H1 (cell line): ENCODE results near the gene DPF3. TPM values are rescaled to one million over a fixed set of nuclear protein-coding genes. Genes with fewer than 3 reads are reported as not detected.

Experiments
- CTCF ChIA-PET: fragments of 300-600 bp; sonication (Branson Sonifier 250); formaldehyde crosslinking; loops from one replicate; lab custom pipeline; 2021; ENCODE audit not compliant: partially characterized antibody; lab: Charles Lee
- POLR2A ChIA-PET: fragments of 300-600 bp; sonication (Branson Sonifier 250); formaldehyde crosslinking; loops from one replicate; lab custom pipeline; 2021; ENCODE audit warnings: inconsistent platforms; ENCODE audit not compliant: partially characterized antibody; lab: Charles Lee
- DNase-seq, 2 experiments: peaks; one replicate each; pipeline versions ENCODE4 v3.0.0 to v3.0.0-alpha.2; 2010 to 2022; ENCODE audit warnings: low spot score in 2 of 2, low read depth in 1 of 2, mixed read lengths in 1 of 2
- FAIRE-seq: peaks from 2 replicates; lab custom pipeline; 2011; peaks lifted over from hg19 to GRCh38; lab: Jason Lieb, UNC
- H2AFZ ChIP-seq: 2 replicates; pipeline ENCODE4 v1.8.1; 2012; ENCODE audit warnings: low read length, inconsistent platforms
- H2AK5ac ChIP-seq: 2 replicates; pipeline ENCODE4 v1.6.1; 2013; ENCODE audit warnings: low read depth, low read length
- H2BK120ac ChIP-seq: replicated peaks from 2 replicates; pipeline ENCODE3; 2013; ENCODE audit warnings: low read depth, low read length, inconsistent platforms
- H2BK12ac ChIP-seq: 2 replicates; pipeline ENCODE4 v1.6.1; 2013; ENCODE audit warnings: low read depth, low read length
- H2BK15ac ChIP-seq: 2 replicates; pipeline ENCODE4 v1.6.1; 2013; ENCODE audit warnings: low read length
- H2BK20ac ChIP-seq: 2 replicates; pipeline ENCODE4 v1.6.1; 2013; ENCODE audit warnings: low read length
- H2BK5ac ChIP-seq: 2 replicates; pipeline ENCODE4 v1.6.1; 2013; ENCODE audit warnings: low read depth, low read length
- H3K14ac ChIP-seq: 2 replicates; pipeline ENCODE4 v1.6.1; 2013; ENCODE audit warnings: inconsistent platforms; ENCODE audit not compliant: insufficient read length
- H3K18ac ChIP-seq: 2 replicates; pipeline ENCODE4 v1.6.1; 2013; ENCODE audit warnings: low read length; ENCODE audit errors: extremely low read depth
- H3K23ac ChIP-seq: 2 replicates; pipeline ENCODE4 v1.6.1; 2013; ENCODE audit warnings: inconsistent platforms; ENCODE audit not compliant: insufficient read length
- H3K23me2 ChIP-seq: 2 replicates; pipeline ENCODE4 v1.6.1; 2013; ENCODE audit warnings: low read depth, low read length
- H3K27ac ChIP-seq: 2 replicates; pipeline ENCODE4 v1.6.1; 2011; ENCODE audit warnings: low read depth, low read length, inconsistent platforms
- H3K27me3 ChIP-seq, 4 experiments: replicated peaks in 1 of 4; 1 replicate in 1 of 4; 2 replicates in 3 of 4; pipeline versions ENCODE4 v1.6.1 to v1.8.1; 2011 to 2013; ENCODE audit warnings: low read length in 3 of 4, mild to moderate bottlenecking in 3 of 4, inconsistent platforms in 2 of 4, mixed read lengths in 2 of 4, moderate library complexity in 1 of 4; ENCODE audit not compliant: control insufficient read depth in 3 of 4, insufficient read depth in 3 of 4; ENCODE audit errors: extremely low read depth in 1 of 4
- H3K36me3 ChIP-seq, 4 experiments: 2 replicates each; pipeline versions ENCODE4 v1.6.1 to v1.8.1; 2011 to 2013; ENCODE audit warnings: mild to moderate bottlenecking in 4 of 4, low read length in 3 of 4, moderate library complexity in 2 of 4, control low read depth in 1 of 4, inconsistent platforms in 1 of 4; ENCODE audit not compliant: insufficient read depth in 4 of 4, control insufficient read depth in 2 of 4
- H3K4ac ChIP-seq: replicated peaks from 2 replicates; pipeline ENCODE3; 2013; ENCODE audit warnings: low read length, low read depth, mixed read lengths, inconsistent platforms; ENCODE audit not compliant: insufficient read length
- H3K4me1 ChIP-seq, 4 experiments: replicated peaks in 1 of 4; 1 replicate in 1 of 4; 2 replicates in 3 of 4; pipeline versions ENCODE4 v1.6.1 to v1.8.1; 2011 to 2013; ENCODE audit warnings: low read length in 3 of 4, inconsistent platforms in 2 of 4, mixed read lengths in 1 of 4; ENCODE audit not compliant: insufficient read depth in 4 of 4, control insufficient read depth in 3 of 4
- H3K4me2 ChIP-seq, 2 experiments: 2 replicates each; pipeline versions ENCODE4 v1.6.1 to v1.8.1; 2011 to 2013; ENCODE audit warnings: low read depth in 2 of 2, low read length in 2 of 2, control low read depth in 1 of 2, inconsistent platforms in 1 of 2, mild to moderate bottlenecking in 1 of 2; ENCODE audit not compliant: insufficient read depth in 1 of 2
- H3K4me3 ChIP-seq, 4 experiments: fragments of 200-600, 300-600 bp in 1 of 4; sonication (generic), shearing (Covaris generic), sonication (Bioruptor Twin) in 1 of 4; 2 replicates each; pipeline versions ENCODE4 v1.5.1 to v1.8.1; 2011 to 2016; ENCODE audit warnings: low read length in 4 of 4, low read depth in 3 of 4, control low read depth in 2 of 4, inconsistent platforms in 2 of 4, mild to moderate bottlenecking in 2 of 4, mixed read lengths in 1 of 4, moderate library complexity in 1 of 4; ENCODE audit not compliant: insufficient read depth in 2 of 4; ENCODE audit errors: extremely low read depth in 1 of 4
- H3K56ac ChIP-seq: replicated peaks from 2 replicates; pipeline ENCODE3; 2013; ENCODE audit warnings: low read depth, mild to moderate bottlenecking, mixed read lengths, low read length, inconsistent platforms; ENCODE audit not compliant: insufficient read length
- H3K79me1 ChIP-seq: 2 replicates; pipeline ENCODE4 v1.6.1; 2013; ENCODE audit warnings: low read depth, low read length, control low read depth
- H3K79me2 ChIP-seq, 2 experiments: 2 replicates each; pipeline versions ENCODE4 v1.6.1 to v1.8.1; 2012 to 2013; ENCODE audit warnings: low read length in 2 of 2, mild to moderate bottlenecking in 2 of 2, inconsistent platforms in 1 of 2; ENCODE audit not compliant: insufficient read depth in 2 of 2, control insufficient read depth in 1 of 2
- H3K9ac ChIP-seq, 4 experiments: replicated peaks in 1 of 4; 1 replicate in 1 of 4; 2 replicates in 3 of 4; pipeline versions ENCODE4 v1.6.1 to v1.8.1; 2011 to 2013; ENCODE audit warnings: low read depth in 3 of 4, low read length in 3 of 4, control low read depth in 2 of 4, mild to moderate bottlenecking in 2 of 4, moderate library complexity in 2 of 4, inconsistent platforms in 1 of 4; ENCODE audit errors: extremely low read depth in 1 of 4
- H3K9me3 ChIP-seq, 2 experiments: 2 replicates each; pipeline versions ENCODE4 v1.6.1 to v1.8.1; 2012 to 2013; ENCODE audit warnings: mild to moderate bottlenecking in 2 of 2, moderate library complexity in 2 of 2, control low read depth in 1 of 2, inconsistent platforms in 1 of 2, low read depth in 1 of 2, low read length in 1 of 2, mixed read lengths in 1 of 2; ENCODE audit not compliant: insufficient read depth in 2 of 2
- H4K20me1 ChIP-seq, 2 experiments: replicated peaks in 1 of 2; 2 replicates each; pipeline versions ENCODE3 to v1.8.1; 2011 to 2013; ENCODE audit warnings: inconsistent platforms in 2 of 2, low read length in 2 of 2, mild to moderate bottlenecking in 1 of 2; ENCODE audit not compliant: insufficient read depth in 2 of 2, control insufficient read depth in 1 of 2
- H4K5ac ChIP-seq: 2 replicates; pipeline ENCODE4 v1.6.1; 2013; ENCODE audit warnings: low read length, low read depth, mixed read lengths, inconsistent platforms; ENCODE audit not compliant: insufficient read length
- H4K8ac ChIP-seq: 2 replicates; pipeline ENCODE4 v1.8.0; 2013; ENCODE audit warnings: mild to moderate bottlenecking, moderate library complexity, low read length, inconsistent platforms; ENCODE audit not compliant: insufficient read depth; ENCODE audit errors: extremely low read depth
- H4K91ac ChIP-seq: replicated peaks from 2 replicates; pipeline ENCODE3; 2013; ENCODE audit warnings: low read length, mixed read lengths, inconsistent platforms; ENCODE audit not compliant: insufficient read length
- RAD21 ChIP-seq, 2 experiments: IDR thresholded peaks in 1 of 2; conservative IDR thresholded peaks in 1 of 2; 2 replicates each; pipeline ENCODE4 v1.6.1; 2011; ENCODE audit warnings: low read depth in 2 of 2, low read length in 2 of 2, improper control_type of control experiment in 1 of 2, inconsistent platforms in 1 of 2, mild to moderate bottlenecking in 1 of 2, moderate library complexity in 1 of 2
- WGBS, 2 experiments: shearing (Covaris generic) in 1 of 2; methylation state at CpG; one replicate each; pipeline versions ENCODE4 v1.1.6 to v1.1.7; 2013 to 2015; ENCODE audit warnings: low lambda C conversion rate in 2 of 2, mixed read lengths in 2 of 2, inconsistent platforms in 1 of 2, low coverage in 1 of 2, missing lambda C conversion rate in 1 of 2; ENCODE audit not compliant: insufficient replicate concordance in 2 of 2, insufficient coverage in 1 of 2, insufficient read length in 1 of 2; ENCODE audit errors: extremely low coverage in 1 of 2, missing lambda C conversion rate in 1 of 2; 5-methylcytosine and 5-hydroxymethylcytosine counted together
- polyA plus RNA-seq, 7 experiments: library from polyadenylated mRNA; depleted of rRNA in 3 of 7; stranded (reverse) in 5 of 7; unstranded in 2 of 7; fragments of >200 nt in 5 of 7; fragments of 200-250 nt in 2 of 7; gene quantifications; 1 replicate in 5 of 7; 2 replicates in 1 of 7; 4 replicates in 1 of 7; pipeline versions ENCODE4 v1.2.1 to v1.2.3, GENCODE V29; 2011 to 2013; ENCODE audit warnings: missing spikeins in 2 of 7, mixed read lengths in 2 of 7
- total RNA-seq: library from RNA; stranded (reverse); fragmentation: NEBNext Ultra II Directional; extraction: Animal tissue kit (Norgen Biotek cat#: 25700); gene quantifications from 2 replicates; pipeline ENCODE4 v1.2.1, GENCODE V29; 2021

DPF3 gene
- total and polyA plus RNA-seq, 2 of the 8 experiments (the other 6 are each of a cell fraction or from before 2014, with no cell fraction given): 0.19 TPM; not detected in 1

- H4K5ac ChIP-seq: no peak overlapping the region
- no peak overlapping the region for H3K4me3 ChIP-seq
- H4K20me1 ChIP-seq: peaks cover 0 to 2% of the 10 kb centered on the region in 2 experiments
- H3K4me2 ChIP-seq: no peak overlapping the region
- H3K79me2 ChIP-seq: no peaks in the 10 kb centered on the region
- no peak overlapping the region for H3K9ac ChIP-seq
- no peak overlapping the region for H2AFZ ChIP-seq
- no peak overlapping the region for H3K18ac ChIP-seq
- no peak overlapping the region for H3K27ac ChIP-seq
- no peak overlapping the region for H2BK12ac ChIP-seq
- no peak overlapping the region for H3K23ac ChIP-seq
- no peak overlapping the region for H3K56ac ChIP-seq
- no peak for TF ChIP-seq RAD21 (IDR thresholded peaks at IDR 0.05 in 1 of 2, conservative IDR thresholded peaks at IDR 0.05 in 1 of 2; ENCODE audit: low read depth in 2 of 2, low read length in 2 of 2)
- no peaks in the 10 kb centered on the region for H3K23me2 ChIP-seq
- H3K27me3 ChIP-seq: no peaks in the 10 kb centered on the region; a peak in 1 of 7 replicates
- H2AK5ac ChIP-seq: no peak overlapping the region
- ChIA-PET POLR2A (no interaction called here), CTCF (interaction anchor here (1.6 kb wide), 1 partner anchor 238 kb away, joined by 9 read pairs; no protein-coding TSS in a partner anchor)
- no peaks in the 10 kb centered on the region for H3K4me1 ChIP-seq
- no peak overlapping the region for H2BK20ac ChIP-seq
- H3K14ac ChIP-seq: no peak overlapping the region
- no peaks in the 10 kb centered on the region for H3K79me1 ChIP-seq
- H4K91ac ChIP-seq: no peak overlapping the region
- 96% methylated on average over 3 of the region's 3 CpGs; no CpG with 5 or more reads in 1 of the 2 experiments for WGBS, 2 experiments
- DNase-seq (no peak), FAIRE-seq (no peak)
- H4K8ac ChIP-seq: no peak overlapping the region
- no peak overlapping the region for H2BK5ac ChIP-seq
- H3K9me3 ChIP-seq: peaks cover 0 to 3% of the 10 kb centered on the region in 2 experiments; a peak in 1 of 4 replicates
- no peak overlapping the region for H2BK15ac ChIP-seq
- H3K36me3 ChIP-seq: no peaks in the 10 kb centered on the region
- no peak overlapping the region for H3K4ac ChIP-seq
- H2BK120ac ChIP-seq: no peak overlapping the region
These were observed 141.9 kb downstream of the DPF3 start for GRCh38 chr14:72752034-72752412.
